ENCODE results near the gene TEX11. TPM values are rescaled to one million over a fixed set of nuclear protein-coding genes. Genes with fewer than 3 reads are reported as not detected.

The TEX11 gene
- total and polyA plus RNA-seq, 4 donors, result not detected

DNA sequence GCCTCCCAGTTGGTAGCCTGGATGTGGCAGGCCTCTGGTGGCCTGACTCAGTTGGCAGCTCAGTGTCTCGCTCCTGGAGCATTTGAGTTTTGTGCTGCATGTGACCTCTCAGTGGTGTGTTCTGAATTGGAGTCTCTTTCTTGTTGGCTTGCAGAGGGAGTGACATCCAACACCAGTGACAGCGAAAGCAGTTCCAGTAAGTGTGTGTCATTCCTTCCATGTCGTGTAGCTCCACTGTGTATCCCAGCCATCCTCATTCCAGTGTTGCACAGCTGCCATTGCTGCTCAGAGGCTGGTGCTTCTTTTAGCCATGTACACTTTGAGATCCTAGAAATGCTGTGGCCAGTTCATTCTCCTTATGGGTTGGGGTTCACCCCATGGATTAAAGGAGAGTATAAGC, 411.5 kb downstream of the TEX11 start:
- Histone ChIP-seq H3K27ac (ENCODE audit: low read depth in 1 of 2, low read length in 1 of 2) (no peak overlapping the region), H3K4me3 (no peak overlapping the region), H3K9ac (ENCODE audit: insufficient read depth in 1 of 2, low read length in 2 of 2) (no peak overlapping the region), H3K36me3 (ENCODE audit: control insufficient read depth in 4 of 4, insufficient read depth in 4 of 4, low read length in 4 of 4) (peaks cover 0 to 19% (median 9%) of the 10 kb centered on the region in 4 donors), H3K4me1 (ENCODE audit: control insufficient read depth in 5 of 5, insufficient read depth in 5 of 5, low read length in 5 of 5) (no peaks in the 10 kb centered on the region), H3K27me3 (ENCODE audit: control insufficient read depth in 3 of 3, insufficient read depth in 3 of 3, low read length in 2 of 3) (no peaks in the 10 kb centered on the region), H3K9me3 (ENCODE audit: control insufficient read depth in 4 of 4, insufficient read depth in 3 of 4, low read length in 3 of 4) (peaks cover 0 to 4% (median 0%) of the 10 kb centered on the region in 4 donors)
- TF ChIP-seq, protein P1, sequence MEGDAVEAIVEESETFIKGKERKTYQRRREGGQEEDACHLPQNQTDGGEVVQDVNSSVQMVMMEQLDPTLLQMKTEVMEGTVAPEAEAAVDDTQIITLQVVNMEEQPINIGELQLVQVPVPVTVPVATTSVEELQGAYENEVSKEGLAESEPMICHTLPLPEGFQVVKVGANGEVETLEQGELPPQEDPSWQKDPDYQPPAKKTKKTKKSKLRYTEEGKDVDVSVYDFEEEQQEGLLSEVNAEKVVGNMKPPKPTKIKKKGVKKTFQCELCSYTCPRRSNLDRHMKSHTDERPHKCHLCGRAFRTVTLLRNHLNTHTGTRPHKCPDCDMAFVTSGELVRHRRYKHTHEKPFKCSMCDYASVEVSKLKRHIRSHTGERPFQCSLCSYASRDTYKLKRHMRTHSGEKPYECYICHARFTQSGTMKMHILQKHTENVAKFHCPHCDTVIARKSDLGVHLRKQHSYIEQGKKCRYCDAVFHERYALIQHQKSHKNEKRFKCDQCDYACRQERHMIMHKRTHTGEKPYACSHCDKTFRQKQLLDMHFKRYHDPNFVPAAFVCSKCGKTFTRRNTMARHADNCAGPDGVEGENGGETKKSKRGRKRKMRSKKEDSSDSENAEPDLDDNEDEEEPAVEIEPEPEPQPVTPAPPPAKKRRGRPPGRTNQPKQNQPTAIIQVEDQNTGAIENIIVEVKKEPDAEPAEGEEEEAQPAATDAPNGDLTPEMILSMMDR (IDR thresholded peaks at IDR 0.05; ENCODE audit: control extremely low read depth, extremely low read depth), result no peak
- no peak for DNase-seq
- ATAC-seq (ENCODE audit: insufficient read depth, low FRiP score), result no peak
- 81 to 100% methylated on average over 3 of the region's 3 CpGs for WGBS, 2 donors

DNA sequence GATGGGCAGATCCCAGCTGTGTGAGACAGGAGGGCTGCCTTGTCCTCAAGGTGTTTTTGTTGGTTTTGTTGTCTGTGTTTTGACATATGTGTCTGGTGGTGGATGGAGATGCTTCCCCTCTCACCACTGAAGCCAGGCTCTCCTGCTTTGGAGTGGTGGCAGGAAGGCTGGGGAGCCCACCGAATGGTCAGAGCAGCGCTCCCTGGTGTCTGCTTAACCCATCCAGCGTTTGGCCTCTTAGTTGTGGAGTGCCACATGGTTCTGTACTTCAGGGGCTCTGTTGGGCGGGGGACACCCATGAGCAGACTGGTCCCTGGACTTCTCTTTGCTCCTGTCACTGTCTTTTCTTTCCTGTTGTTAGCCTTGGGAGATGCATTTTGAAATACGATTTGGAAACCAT, 412.0 kb downstream of the TEX11 start:
- TF ChIP-seq, protein P1 (IDR thresholded peaks at IDR 0.05; ENCODE audit: control extremely low read depth, extremely low read depth), result no peak
- H3K9ac ChIP-seq (ENCODE audit: insufficient read depth in 1 of 2, low read length in 2 of 2), result no peak overlapping the region
- WGBS, 2 donors, result 54 to 82% methylated on average over 3 to 5 of the region's 5 CpGs
- no peak for ATAC-seq (ENCODE audit: insufficient read depth, low FRiP score)
- H3K4me3 ChIP-seq, result no peak overlapping the region
- no peak for DNase-seq
- H3K4me1 ChIP-seq (ENCODE audit: control insufficient read depth in 5 of 5, insufficient read depth in 5 of 5, low read length in 5 of 5), result no peaks in the 10 kb centered on the region
- H3K9me3 ChIP-seq (ENCODE audit: control insufficient read depth in 4 of 4, insufficient read depth in 3 of 4, low read length in 3 of 4), result peaks cover 0 to 4% (median 0%) of the 10 kb centered on the region in 4 donors
- H3K27me3 ChIP-seq (ENCODE audit: control insufficient read depth in 3 of 3, insufficient read depth in 3 of 3, low read length in 2 of 3), result no peaks in the 10 kb centered on the region
- peaks cover 2 to 16% (median 9%) of the 10 kb centered on the region in 4 donors for H3K36me3 ChIP-seq (ENCODE audit: control insufficient read depth in 4 of 4, insufficient read depth in 4 of 4, low read length in 4 of 4)
- no peak overlapping the region for H3K27ac ChIP-seq (ENCODE audit: low read depth in 1 of 2, low read length in 1 of 2)

DNA sequence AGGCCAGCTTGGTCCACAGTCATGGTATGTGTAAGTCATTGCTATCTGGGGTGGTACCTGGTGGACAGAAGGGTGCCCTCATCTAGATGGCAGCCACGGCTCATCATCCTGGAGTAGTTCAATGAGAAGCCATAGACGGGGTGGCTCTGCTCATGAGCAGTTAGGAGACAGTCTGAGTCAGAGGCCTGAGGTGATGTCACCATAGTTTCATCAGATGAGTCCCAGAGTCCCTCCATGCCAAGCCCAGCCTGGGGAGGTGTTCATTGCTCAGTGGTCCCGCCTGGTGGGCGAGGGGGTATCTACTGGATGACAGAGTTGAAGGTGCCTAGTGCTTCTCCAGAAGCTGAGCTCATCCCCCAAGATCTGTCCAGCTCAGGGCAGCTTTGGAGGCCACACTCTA, 414.1 kb downstream of the TEX11 start:
- Histone ChIP-seq H3K36me3 (ENCODE audit: control insufficient read depth in 4 of 4, insufficient read depth in 4 of 4, low read length in 4 of 4) (peaks cover 2 to 9% (median 5%) of the 10 kb centered on the region in 4 donors), H3K9me3 (ENCODE audit: control insufficient read depth in 4 of 4, insufficient read depth in 3 of 4, low read length in 3 of 4) (peaks cover 0 to 4% (median 0%) of the 10 kb centered on the region in 4 donors), H3K4me3 (no peak overlapping the region), H3K27ac (ENCODE audit: low read depth in 1 of 2, low read length in 1 of 2) (no peak overlapping the region), H3K4me1 (ENCODE audit: control insufficient read depth in 5 of 5, insufficient read depth in 5 of 5, low read length in 5 of 5) (no peaks in the 10 kb centered on the region), H3K9ac (ENCODE audit: insufficient read depth in 1 of 2, low read length in 2 of 2) (no peak overlapping the region), H3K27me3 (ENCODE audit: control insufficient read depth in 3 of 3, insufficient read depth in 3 of 3, low read length in 2 of 3) (no peaks in the 10 kb centered on the region)
- no peak for DNase-seq
- no peak for ATAC-seq (ENCODE audit: insufficient read depth, low FRiP score)
- 70 to 100% methylated on average over 4 of the region's 4 CpGs for WGBS, 2 donors
- TF ChIP-seq, protein P1 (IDR thresholded peaks at IDR 0.05; ENCODE audit: control extremely low read depth, extremely low read depth), result no peak

DNA sequence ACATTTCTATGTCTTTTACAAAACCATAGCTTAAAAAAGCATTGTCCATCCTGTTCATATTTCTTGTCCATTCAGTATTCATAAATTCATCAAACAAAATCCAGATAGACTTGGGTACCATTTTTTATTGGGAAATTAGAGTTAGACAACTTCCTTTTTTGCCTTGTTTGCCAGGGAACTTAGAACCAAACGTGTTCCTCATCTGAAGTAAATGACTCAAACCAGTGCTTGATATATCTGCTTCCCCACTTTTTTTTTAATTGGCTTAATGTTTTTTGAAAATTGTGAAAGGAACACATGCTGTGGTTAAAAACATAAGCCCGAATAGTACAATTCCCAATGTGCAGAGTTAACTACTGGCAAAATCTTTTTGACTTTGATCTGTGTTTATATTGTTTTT, 419.7 kb downstream of the TEX11 start:
- WGBS, 2 donors, result 28 to 51% methylated on average over 2 of the region's 2 CpGs
- Histone ChIP-seq H3K9ac (ENCODE audit: insufficient read depth in 1 of 2, low read length in 2 of 2) (no peak overlapping the region), H3K27ac (ENCODE audit: low read depth in 1 of 2, low read length in 1 of 2) (no peak overlapping the region), H3K9me3 (ENCODE audit: control insufficient read depth in 4 of 4, insufficient read depth in 3 of 4, low read length in 3 of 4) (peaks cover 0 to 1% (median 0%) of the 10 kb centered on the region in 4 donors), H3K4me3 (no peak overlapping the region), H3K27me3 (ENCODE audit: control insufficient read depth in 3 of 3, insufficient read depth in 3 of 3, low read length in 2 of 3) (no peaks in the 10 kb centered on the region), H3K4me1 (ENCODE audit: control insufficient read depth in 5 of 5, insufficient read depth in 5 of 5, low read length in 5 of 5) (no peaks in the 10 kb centered on the region), H3K36me3 (ENCODE audit: control insufficient read depth in 4 of 4, insufficient read depth in 4 of 4, low read length in 4 of 4) (peaks cover 2 to 6% (median 3%) of the 10 kb centered on the region in 4 donors)
- DNase-seq (no peak), ATAC-seq (ENCODE audit: insufficient read depth, low FRiP score) (no peak)
- TF ChIP-seq, protein P1 (IDR thresholded peaks at IDR 0.05; ENCODE audit: control extremely low read depth, extremely low read depth), result no peak
